ENCODE data around the gene C20orf144.
"Not testable (repeated sequence)": the region's sequence is repeated elsewhere in the genome, so short reads cannot be mapped to it uniquely, and the experiment has no call there.

C20orf144 gene

GRCh38 chr20:33694639-33695012 lies 32.5 kb downstream of the C20orf144 start:
- H3K27me3 ChIP-seq (ENCODE audit: control insufficient read depth in 2 of 2, insufficient read depth in 2 of 2, low read length in 2 of 2) = no peaks in the 10 kb centered on the region
- H3K4me3 ChIP-seq (ENCODE audit: low read length in 2 of 2) = no peak overlapping the region
- H3K9ac ChIP-seq (ENCODE audit: low read depth in 1 of 2, low read length in 2 of 2) = no peak overlapping the region
- H3K36me3 ChIP-seq (ENCODE audit: control insufficient read depth in 2 of 2, insufficient read depth in 2 of 2, low read length in 2 of 2) = no peaks in the 10 kb centered on the region
- H3K9me3 ChIP-seq (ENCODE audit: control insufficient read depth in 2 of 2, low read length in 2 of 2) = no peaks in the 10 kb centered on the region
- H3K4me1 ChIP-seq (ENCODE audit: control insufficient read depth in 2 of 2, insufficient read depth in 2 of 2, low read length in 2 of 2) = no peaks in the 10 kb centered on the region
- H3K27ac ChIP-seq (ENCODE audit: low read depth in 2 of 2, low read length in 2 of 2) = no peak overlapping the region

- H3K4me1 ChIP-seq (ENCODE audit: control insufficient read depth in 2 of 2, insufficient read depth in 2 of 2, low read length in 2 of 2) = no peaks in the 10 kb centered on the region
- no peaks in the 10 kb centered on the region for H3K27me3 ChIP-seq (ENCODE audit: control insufficient read depth in 2 of 2, insufficient read depth in 2 of 2, low read length in 2 of 2)
- H3K9ac ChIP-seq (ENCODE audit: low read depth in 1 of 2, low read length in 2 of 2) = no peak overlapping the region
- H3K4me3 ChIP-seq (ENCODE audit: low read length in 2 of 2) = no peak overlapping the region
- no peaks in the 10 kb centered on the region for H3K36me3 ChIP-seq (ENCODE audit: control insufficient read depth in 2 of 2, insufficient read depth in 2 of 2, low read length in 2 of 2)
- no peak overlapping the region for H3K27ac ChIP-seq (ENCODE audit: low read depth in 2 of 2, low read length in 2 of 2)
- H3K9me3 ChIP-seq (ENCODE audit: control insufficient read depth in 2 of 2, low read length in 2 of 2) = no peaks in the 10 kb centered on the region
These were observed 34.3 kb downstream of the C20orf144 start for GRCh38 chr20:33696448-33696847.

GRCh38 chr20:33697129-33697528 lies 35.0 kb downstream of the C20orf144 start:
- Histone ChIP-seq H3K27me3 (ENCODE audit: control insufficient read depth in 2 of 2, insufficient read depth in 2 of 2, low read length in 2 of 2) (no peaks in the 10 kb centered on the region), H3K9ac (ENCODE audit: low read depth in 1 of 2, low read length in 2 of 2) (no peak overlapping the region), H3K36me3 (ENCODE audit: control insufficient read depth in 2 of 2, insufficient read depth in 2 of 2, low read length in 2 of 2) (no peaks in the 10 kb centered on the region), H3K4me3 (ENCODE audit: low read length in 2 of 2) (no peak overlapping the region), H3K4me1 (ENCODE audit: control insufficient read depth in 2 of 2, insufficient read depth in 2 of 2, low read length in 2 of 2) (no peaks in the 10 kb centered on the region), H3K27ac (ENCODE audit: low read depth in 2 of 2, low read length in 2 of 2) (no peak overlapping the region), H3K9me3 (ENCODE audit: control insufficient read depth in 2 of 2, low read length in 2 of 2) (no peaks in the 10 kb centered on the region)

- H3K4me3 ChIP-seq (ENCODE audit: low read length in 2 of 2); H3K27ac ChIP-seq (ENCODE audit: low read depth in 2 of 2, low read length in 2 of 2); H3K36me3 ChIP-seq (ENCODE audit: control insufficient read depth in 2 of 2, insufficient read depth in 2 of 2, low read length in 2 of 2); H3K4me1 ChIP-seq (ENCODE audit: control insufficient read depth in 2 of 2, insufficient read depth in 2 of 2, low read length in 2 of 2); H3K9me3 ChIP-seq (ENCODE audit: control insufficient read depth in 2 of 2, low read length in 2 of 2); H3K27me3 ChIP-seq (ENCODE audit: control insufficient read depth in 2 of 2, insufficient read depth in 2 of 2, low read length in 2 of 2); H3K9ac ChIP-seq (ENCODE audit: low read depth in 1 of 2, low read length in 2 of 2): not testable (repeated sequence)
These were observed 36.8 kb downstream of the C20orf144 start for GRCh38 chr20:33698966-33699365.

- H3K9ac ChIP-seq (ENCODE audit: low read depth in 1 of 2, low read length in 2 of 2); H3K4me3 ChIP-seq (ENCODE audit: low read length in 2 of 2); H3K9me3 ChIP-seq (ENCODE audit: control insufficient read depth in 2 of 2, low read length in 2 of 2); H3K27ac ChIP-seq (ENCODE audit: low read depth in 2 of 2, low read length in 2 of 2); H3K27me3 ChIP-seq (ENCODE audit: control insufficient read depth in 2 of 2, insufficient read depth in 2 of 2, low read length in 2 of 2); H3K4me1 ChIP-seq (ENCODE audit: control insufficient read depth in 2 of 2, insufficient read depth in 2 of 2, low read length in 2 of 2); H3K36me3 ChIP-seq (ENCODE audit: control insufficient read depth in 2 of 2, insufficient read depth in 2 of 2, low read length in 2 of 2): not testable (repeated sequence)
These were observed 38.7 kb downstream of the C20orf144 start for GRCh38 chr20:33700696-33701441.

- Histone ChIP-seq H3K9ac (ENCODE audit: low read depth in 1 of 2, low read length in 2 of 2) (no peak overlapping the region), H3K27ac (ENCODE audit: low read depth in 2 of 2, low read length in 2 of 2) (no peak overlapping the region), H3K27me3 (ENCODE audit: control insufficient read depth in 2 of 2, insufficient read depth in 2 of 2, low read length in 2 of 2) (no peaks in the 10 kb centered on the region), H3K36me3 (ENCODE audit: control insufficient read depth in 2 of 2, insufficient read depth in 2 of 2, low read length in 2 of 2) (peaks cover 2 to 4% of the 10 kb centered on the region in 2 donors), H3K9me3 (ENCODE audit: control insufficient read depth in 2 of 2, low read length in 2 of 2) (no peaks in the 10 kb centered on the region), H3K4me1 (ENCODE audit: control insufficient read depth in 2 of 2, insufficient read depth in 2 of 2, low read length in 2 of 2) (no peaks in the 10 kb centered on the region), H3K4me3 (ENCODE audit: low read length in 2 of 2) (no peak overlapping the region)
These were observed 39.7 kb downstream of the C20orf144 start for GRCh38 chr20:33701629-33702450.

GRCh38 chr20:33702861-33703260 lies 40.7 kb downstream of the C20orf144 start:
- Histone ChIP-seq H3K9ac (ENCODE audit: low read depth in 1 of 2, low read length in 2 of 2) (no peak overlapping the region), H3K9me3 (ENCODE audit: control insufficient read depth in 2 of 2, low read length in 2 of 2) (no peaks in the 10 kb centered on the region), H3K4me1 (ENCODE audit: control insufficient read depth in 2 of 2, insufficient read depth in 2 of 2, low read length in 2 of 2) (no peaks in the 10 kb centered on the region), H3K4me3 (ENCODE audit: low read length in 2 of 2) (no peak overlapping the region), H3K27me3 (ENCODE audit: control insufficient read depth in 2 of 2, insufficient read depth in 2 of 2, low read length in 2 of 2) (no peaks in the 10 kb centered on the region), H3K36me3 (ENCODE audit: control insufficient read depth in 2 of 2, insufficient read depth in 2 of 2, low read length in 2 of 2) (peaks cover 7 to 11% of the 10 kb centered on the region in 2 donors), H3K27ac (ENCODE audit: low read depth in 2 of 2, low read length in 2 of 2) (no peak overlapping the region)

GRCh38 chr20:33703498-33704137 lies 41.5 kb downstream of the C20orf144 start:
- Histone ChIP-seq H3K9me3 (ENCODE audit: control insufficient read depth in 2 of 2, low read length in 2 of 2) (no peaks in the 10 kb centered on the region), H3K9ac (ENCODE audit: low read depth in 1 of 2, low read length in 2 of 2) (no peak overlapping the region), H3K27me3 (ENCODE audit: control insufficient read depth in 2 of 2, insufficient read depth in 2 of 2, low read length in 2 of 2) (no peaks in the 10 kb centered on the region), H3K27ac (ENCODE audit: low read depth in 2 of 2, low read length in 2 of 2) (no peak overlapping the region), H3K4me3 (ENCODE audit: low read length in 2 of 2) (no peak overlapping the region), H3K36me3 (ENCODE audit: control insufficient read depth in 2 of 2, insufficient read depth in 2 of 2, low read length in 2 of 2) (peaks cover 7 to 11% of the 10 kb centered on the region in 2 donors), H3K4me1 (ENCODE audit: control insufficient read depth in 2 of 2, insufficient read depth in 2 of 2, low read length in 2 of 2) (no peaks in the 10 kb centered on the region)

GRCh38 chr20:33704197-33704924 lies 42.2 kb downstream of the C20orf144 start:
- Histone ChIP-seq H3K9me3 (ENCODE audit: control insufficient read depth in 2 of 2, low read length in 2 of 2) (no peaks in the 10 kb centered on the region), H3K4me1 (ENCODE audit: control insufficient read depth in 2 of 2, insufficient read depth in 2 of 2, low read length in 2 of 2) (no peaks in the 10 kb centered on the region), H3K27ac (ENCODE audit: low read depth in 2 of 2, low read length in 2 of 2) (no peak overlapping the region), H3K9ac (ENCODE audit: low read depth in 1 of 2, low read length in 2 of 2) (no peak overlapping the region), H3K27me3 (ENCODE audit: control insufficient read depth in 2 of 2, insufficient read depth in 2 of 2, low read length in 2 of 2) (no peaks in the 10 kb centered on the region), H3K36me3 (ENCODE audit: control insufficient read depth in 2 of 2, insufficient read depth in 2 of 2, low read length in 2 of 2) (peaks cover 7 to 11% of the 10 kb centered on the region in 2 donors), H3K4me3 (ENCODE audit: low read length in 2 of 2) (no peak overlapping the region)
